ENCODE data around the gene CLN3. TPM values are rescaled to one million over a fixed set of nuclear protein-coding genes. Genes with fewer than 3 reads are reported as not detected.
A peak's percentile ranks its signal among the peaks of the same experiment; 100 is the strongest.
"Not testable (repeated sequence)": the region's sequence is repeated elsewhere in the genome, so short reads cannot be mapped to it uniquely, and the experiment has no call there.

Gene CLN3
- total RNA-seq, 1 donor from 2014 or later, result 43.9 TPM

DNA sequence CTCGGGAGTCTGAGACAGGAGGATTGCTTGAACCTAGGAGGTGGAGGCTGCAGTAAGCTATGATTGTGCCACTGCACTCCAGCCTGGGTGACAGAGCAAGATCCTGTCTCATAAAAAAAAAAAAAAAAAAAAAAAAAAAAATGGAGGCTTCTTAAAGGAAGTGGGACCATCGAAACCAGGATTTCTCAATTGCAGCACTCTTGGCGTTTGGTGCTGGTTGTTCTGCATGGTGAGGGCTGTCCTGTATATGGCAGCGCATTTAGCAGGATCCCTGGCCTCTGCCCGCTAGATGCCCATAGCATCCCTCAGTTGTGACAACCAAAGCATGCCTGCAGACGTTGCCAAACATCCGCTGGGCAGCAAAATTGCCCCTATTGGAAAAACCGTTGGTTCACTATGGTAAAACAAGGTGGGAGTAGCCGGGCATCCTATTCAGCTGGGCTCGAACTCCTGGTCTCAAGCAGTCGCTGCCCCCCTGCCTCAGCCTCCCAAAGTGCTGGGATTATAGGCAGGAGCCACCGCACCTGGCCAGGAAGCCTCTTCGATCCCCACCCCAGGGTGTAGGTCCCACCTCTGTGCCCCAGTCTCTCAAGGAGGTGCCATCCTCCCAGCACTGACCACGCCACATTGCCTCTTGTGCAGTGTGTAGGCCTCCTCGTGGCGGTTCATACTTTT lies 13.2 kb downstream of the CLN3 start:
- H3K4me3 Mint-ChIP-seq (ENCODE audit: low read depth), result no peak overlapping the region
- TF ChIP-seq, protein P1, sequence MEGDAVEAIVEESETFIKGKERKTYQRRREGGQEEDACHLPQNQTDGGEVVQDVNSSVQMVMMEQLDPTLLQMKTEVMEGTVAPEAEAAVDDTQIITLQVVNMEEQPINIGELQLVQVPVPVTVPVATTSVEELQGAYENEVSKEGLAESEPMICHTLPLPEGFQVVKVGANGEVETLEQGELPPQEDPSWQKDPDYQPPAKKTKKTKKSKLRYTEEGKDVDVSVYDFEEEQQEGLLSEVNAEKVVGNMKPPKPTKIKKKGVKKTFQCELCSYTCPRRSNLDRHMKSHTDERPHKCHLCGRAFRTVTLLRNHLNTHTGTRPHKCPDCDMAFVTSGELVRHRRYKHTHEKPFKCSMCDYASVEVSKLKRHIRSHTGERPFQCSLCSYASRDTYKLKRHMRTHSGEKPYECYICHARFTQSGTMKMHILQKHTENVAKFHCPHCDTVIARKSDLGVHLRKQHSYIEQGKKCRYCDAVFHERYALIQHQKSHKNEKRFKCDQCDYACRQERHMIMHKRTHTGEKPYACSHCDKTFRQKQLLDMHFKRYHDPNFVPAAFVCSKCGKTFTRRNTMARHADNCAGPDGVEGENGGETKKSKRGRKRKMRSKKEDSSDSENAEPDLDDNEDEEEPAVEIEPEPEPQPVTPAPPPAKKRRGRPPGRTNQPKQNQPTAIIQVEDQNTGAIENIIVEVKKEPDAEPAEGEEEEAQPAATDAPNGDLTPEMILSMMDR (IDR thresholded peaks at IDR 0.05; ENCODE audit: unreplicated experiment), result no peak
- no peak for DNase-seq (ENCODE audit: low spot score, unreplicated experiment)
- H3K27me3 Mint-ChIP-seq, result no peaks in the 10 kb centered on the region
- H3K4me1 Mint-ChIP-seq (ENCODE audit: low read depth), result no peaks in the 10 kb centered on the region
- peaks cover 14% of the 10 kb centered on the region for H3K36me3 Mint-ChIP-seq (ENCODE audit: insufficient read depth)
- H3K27ac Mint-ChIP-seq, result no peak overlapping the region
- no peaks in the 10 kb centered on the region for H3K9me3 Mint-ChIP-seq (ENCODE audit: low read depth)

DNA sequence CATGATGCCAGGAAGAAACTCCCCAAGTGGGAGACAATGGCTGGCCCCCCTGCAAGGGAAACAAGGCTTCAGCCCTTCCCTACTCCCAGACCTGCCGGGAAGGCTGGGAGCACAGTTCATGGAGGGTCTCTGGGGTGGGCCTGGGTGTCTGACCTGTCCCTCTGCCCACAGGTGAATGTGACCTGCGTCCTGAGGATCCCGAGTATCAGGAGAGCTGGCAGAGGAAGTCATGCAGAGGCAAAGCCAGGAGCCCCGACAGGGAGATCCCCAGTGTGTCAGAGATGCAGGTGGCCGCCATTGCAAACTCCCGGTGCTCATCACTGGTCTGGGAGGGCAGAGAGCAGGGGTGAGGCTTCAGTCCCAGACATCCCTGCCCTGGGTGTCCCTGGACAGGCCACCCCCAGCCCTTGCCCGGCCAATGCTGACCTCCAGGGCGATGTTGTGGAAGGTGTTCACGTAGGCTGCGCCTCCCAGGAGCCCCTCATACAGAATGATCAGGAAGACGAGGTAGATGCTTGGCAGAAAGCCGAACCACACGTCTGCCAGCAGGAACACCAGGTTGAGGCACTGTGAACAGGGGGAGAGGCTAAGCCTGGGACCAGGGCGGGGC lies 14.5 kb downstream of the CLN3 start:
- Mint-ChIP-seq H3K27me3 (no peaks in the 10 kb centered on the region), H3K4me3 (ENCODE audit: low read depth) (no peak overlapping the region), H3K36me3 (ENCODE audit: insufficient read depth) (peaks cover 14% of the 10 kb centered on the region), H3K27ac (no peak overlapping the region), H3K9me3 (ENCODE audit: low read depth) (no peaks in the 10 kb centered on the region), H3K4me1 (ENCODE audit: low read depth) (no peaks in the 10 kb centered on the region)
- no peak for DNase-seq (ENCODE audit: low spot score, unreplicated experiment)
- TF ChIP-seq, protein P1 (IDR thresholded peaks at IDR 0.05; ENCODE audit: unreplicated experiment), result no peak

DNA sequence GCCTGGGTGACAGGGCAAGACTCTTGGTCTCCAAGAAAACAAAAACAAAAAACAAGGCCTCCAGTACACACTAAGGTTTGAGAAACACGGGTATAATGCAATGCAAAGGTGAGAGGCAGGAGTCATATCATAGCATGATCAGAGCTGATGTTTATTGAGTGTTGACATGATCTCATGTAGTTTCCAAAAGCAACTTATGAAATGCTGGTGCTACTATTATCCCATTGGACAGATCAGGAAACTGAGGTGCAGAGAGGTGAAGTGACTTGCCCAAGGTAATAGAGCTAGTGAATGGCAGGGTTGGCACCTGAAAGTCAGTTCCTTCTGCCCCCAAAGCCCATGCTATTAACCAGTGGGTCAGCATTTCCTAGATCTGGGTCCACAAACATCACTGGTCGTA lies 16.7 kb downstream of the CLN3 start:
- H3K4me1 Mint-ChIP-seq (ENCODE audit: low read depth), result no peaks in the 10 kb centered on the region
- no peak overlapping the region for H3K4me3 Mint-ChIP-seq (ENCODE audit: low read depth)
- H3K27ac Mint-ChIP-seq, result no peak overlapping the region
- TF ChIP-seq, protein P1 (IDR thresholded peaks at IDR 0.05; ENCODE audit: unreplicated experiment), result no peak
- no peak for DNase-seq (ENCODE audit: low spot score, unreplicated experiment)
- H3K27me3 Mint-ChIP-seq, result no peaks in the 10 kb centered on the region
- peaks cover 13% of the 10 kb centered on the region for H3K36me3 Mint-ChIP-seq (ENCODE audit: insufficient read depth)
- no peaks in the 10 kb centered on the region for H3K9me3 Mint-ChIP-seq (ENCODE audit: low read depth)

DNA sequence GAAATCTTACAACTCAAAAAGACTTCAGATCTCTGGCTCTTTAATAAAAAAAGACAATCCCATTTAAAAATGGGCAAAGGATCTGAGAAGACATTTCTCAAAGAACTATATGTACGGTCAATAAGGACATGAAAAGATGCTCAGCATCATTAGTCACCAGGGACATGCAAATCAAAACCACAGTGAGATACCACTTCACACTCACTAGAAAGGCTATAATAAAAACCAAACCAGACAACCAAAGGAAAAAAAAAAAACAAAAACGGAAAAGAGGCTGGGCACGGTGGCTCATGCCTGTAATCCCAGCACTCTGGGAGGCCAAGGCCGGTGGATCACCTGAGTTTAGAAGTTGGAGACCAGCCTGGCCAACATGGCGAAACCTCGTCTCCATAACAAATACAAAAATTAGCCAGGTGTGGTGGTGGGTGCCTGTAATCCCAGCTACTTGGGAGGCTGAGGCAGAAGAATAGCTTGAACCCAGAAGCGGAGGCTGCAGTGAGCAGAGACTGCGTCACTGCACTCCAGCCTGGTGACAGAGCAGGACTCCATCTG lies 18.1 kb downstream of the CLN3 start:
- no peak for DNase-seq (ENCODE audit: low spot score, unreplicated experiment)
- H3K4me3 Mint-ChIP-seq (ENCODE audit: low read depth), result no peak overlapping the region
- TF ChIP-seq, protein P1 (IDR thresholded peaks at IDR 0.05; ENCODE audit: unreplicated experiment), result no peak
- no peaks in the 10 kb centered on the region for H3K9me3 Mint-ChIP-seq (ENCODE audit: low read depth)
- H3K36me3 Mint-ChIP-seq (ENCODE audit: insufficient read depth), result peaks cover 11% of the 10 kb centered on the region
- peak overlapping the region; percentile 36 for H3K27ac Mint-ChIP-seq
- no peaks in the 10 kb centered on the region for H3K4me1 Mint-ChIP-seq (ENCODE audit: low read depth)
- H3K27me3 Mint-ChIP-seq, result no peaks in the 10 kb centered on the region

DNA sequence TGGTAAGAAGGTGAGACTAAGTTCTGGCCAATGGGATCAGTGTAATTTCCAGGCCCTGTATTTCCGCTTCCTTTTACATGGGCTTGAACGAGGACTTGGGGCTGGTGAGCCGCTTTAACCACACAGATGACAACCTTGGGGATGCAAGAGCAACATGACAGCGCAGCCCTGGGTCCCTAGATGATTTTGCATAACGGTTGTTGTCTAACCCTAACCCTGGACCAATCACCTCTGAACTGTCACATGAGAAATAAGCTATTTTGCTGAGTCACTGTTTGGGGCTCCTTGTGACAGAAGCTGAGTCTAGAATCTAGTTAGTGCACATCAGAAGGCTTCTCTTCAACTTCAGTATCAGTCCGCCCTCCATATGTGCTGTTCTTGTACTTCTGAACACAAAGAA lies 44.8 kb downstream of the CLN3 start:
- not testable (repeated sequence) for DNase-seq (ENCODE audit: low spot score, unreplicated experiment); H3K36me3 Mint-ChIP-seq (ENCODE audit: insufficient read depth); H3K27ac Mint-ChIP-seq; H3K9me3 Mint-ChIP-seq (ENCODE audit: low read depth); H3K4me3 Mint-ChIP-seq (ENCODE audit: low read depth); H3K4me1 Mint-ChIP-seq (ENCODE audit: low read depth); H3K27me3 Mint-ChIP-seq

DNA sequence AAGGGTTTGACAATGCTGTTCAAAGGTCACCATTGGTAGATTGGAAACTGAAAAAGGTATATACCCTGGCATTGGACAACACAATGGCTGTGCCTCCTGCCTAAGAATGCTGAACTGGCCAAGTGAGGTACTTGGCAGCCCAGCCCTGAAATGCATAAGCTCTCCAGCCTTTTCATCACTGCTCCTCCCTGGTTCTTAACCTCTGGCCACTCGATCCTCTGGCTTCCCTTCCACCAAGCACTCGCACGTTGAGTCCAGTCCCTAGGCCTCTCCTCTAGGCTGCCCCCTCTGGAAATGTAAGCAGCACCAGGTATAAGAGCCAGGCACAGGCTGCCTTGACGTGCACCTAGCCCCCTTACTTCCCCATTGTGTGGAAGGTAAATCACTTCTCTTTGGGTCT lies 45.5 kb downstream of the CLN3 start:
- not testable (repeated sequence) for H3K9me3 Mint-ChIP-seq (ENCODE audit: low read depth); DNase-seq (ENCODE audit: low spot score, unreplicated experiment)

DNA sequence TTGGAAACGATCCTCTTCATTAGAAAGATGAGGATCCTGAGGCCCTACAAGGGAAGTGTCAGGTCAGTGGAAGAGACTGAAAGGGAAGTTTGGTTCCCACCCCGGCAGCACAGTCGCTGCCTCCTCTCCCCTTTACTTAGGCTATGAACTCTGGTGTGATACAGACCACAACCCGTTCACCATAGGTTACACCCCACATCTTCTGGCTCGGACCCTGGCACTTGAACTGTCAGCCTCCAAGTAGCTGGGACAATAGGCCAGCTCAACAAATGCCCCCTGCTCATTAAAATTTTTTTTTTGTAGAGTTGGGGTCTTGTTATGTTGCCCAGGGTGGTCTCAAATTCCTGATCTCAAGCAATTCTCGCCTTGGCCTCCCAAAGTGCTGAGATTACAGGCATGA lies 47.9 kb downstream of the CLN3 start:
- not testable (repeated sequence) for H3K9me3 Mint-ChIP-seq (ENCODE audit: low read depth); H3K36me3 Mint-ChIP-seq (ENCODE audit: insufficient read depth); DNase-seq (ENCODE audit: low spot score, unreplicated experiment); H3K27ac Mint-ChIP-seq; H3K4me1 Mint-ChIP-seq (ENCODE audit: low read depth); H3K27me3 Mint-ChIP-seq; H3K4me3 Mint-ChIP-seq (ENCODE audit: low read depth)

More for the DNA sequence above, 45.5 kb downstream of the CLN3 start:
- H3K4me3 Mint-ChIP-seq (ENCODE audit: low read depth); H3K27ac Mint-ChIP-seq; H3K36me3 Mint-ChIP-seq (ENCODE audit: insufficient read depth); H3K4me1 Mint-ChIP-seq (ENCODE audit: low read depth); H3K27me3 Mint-ChIP-seq: not testable (repeated sequence)

DNA sequence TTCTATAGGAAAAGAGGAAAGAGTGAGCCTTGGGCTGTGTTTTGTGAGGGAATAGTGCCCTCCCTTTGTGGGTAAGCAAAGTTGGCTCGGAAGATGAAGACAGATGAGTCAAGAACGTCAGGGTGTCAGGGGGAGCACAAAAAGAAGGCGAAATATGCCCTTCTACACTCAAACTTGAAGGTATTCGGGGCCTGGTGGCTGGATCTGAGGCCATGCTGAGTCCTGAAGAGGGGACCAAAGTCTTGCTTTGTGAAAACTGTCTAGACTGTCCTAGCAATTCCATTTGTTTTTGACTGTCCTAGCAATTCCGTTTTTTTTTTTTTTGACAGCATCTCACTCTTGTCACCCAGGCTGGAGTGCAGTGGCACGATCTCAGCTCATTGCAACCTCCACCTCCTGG lies 53.0 kb downstream of the CLN3 start:
- not testable (repeated sequence) for H3K4me3 Mint-ChIP-seq (ENCODE audit: low read depth); H3K36me3 Mint-ChIP-seq (ENCODE audit: insufficient read depth); H3K9me3 Mint-ChIP-seq (ENCODE audit: low read depth); H3K27ac Mint-ChIP-seq; DNase-seq (ENCODE audit: low spot score, unreplicated experiment); H3K4me1 Mint-ChIP-seq (ENCODE audit: low read depth); H3K27me3 Mint-ChIP-seq

DNA sequence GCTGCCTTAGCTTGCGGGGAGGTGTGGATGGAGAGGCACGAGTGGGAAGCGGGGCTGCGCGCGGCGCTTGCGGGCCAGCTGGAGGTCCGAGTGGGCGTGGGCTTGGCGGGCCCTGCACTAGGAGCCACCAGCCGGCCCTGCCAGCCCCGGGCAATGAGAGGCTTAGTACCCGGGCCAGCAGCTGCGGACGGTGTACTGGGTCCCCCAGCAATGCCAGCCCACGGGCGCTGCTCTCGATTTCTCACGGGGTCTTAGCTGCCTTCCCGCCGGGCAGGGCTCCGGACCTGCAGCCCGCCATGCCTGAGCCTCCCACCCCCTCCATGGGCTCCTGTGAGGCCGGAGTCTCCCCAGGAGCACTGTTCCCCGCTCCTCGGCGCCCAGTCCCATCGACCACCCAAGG lies 56.5 kb downstream of the CLN3 start:
- H3K4me3 Mint-ChIP-seq (ENCODE audit: low read depth); H3K4me1 Mint-ChIP-seq (ENCODE audit: low read depth); DNase-seq (ENCODE audit: low spot score, unreplicated experiment); H3K36me3 Mint-ChIP-seq (ENCODE audit: insufficient read depth); H3K27ac Mint-ChIP-seq; H3K9me3 Mint-ChIP-seq (ENCODE audit: low read depth); H3K27me3 Mint-ChIP-seq: not testable (repeated sequence)

All from progenitor cell of endocrine pancreas (in vitro differentiated cells).